HG03280 (cell line): Measurements from ENCODE around the gene SELL.
"Not testable (repeated sequence)": the region's sequence is repeated elsewhere in the genome, so short reads cannot be mapped to it uniquely, and the experiment has no call there.

Source experiments
- ATAC-seq: cut with Tn5 transposase; IDR thresholded peaks from one replicate; pipeline ENCODE4 v1.9.1; 2021; ENCODE audit warnings: mild to moderate bottlenecking, moderate library complexity; ENCODE audit not compliant: unreplicated experiment

Gene SELL

DNA sequence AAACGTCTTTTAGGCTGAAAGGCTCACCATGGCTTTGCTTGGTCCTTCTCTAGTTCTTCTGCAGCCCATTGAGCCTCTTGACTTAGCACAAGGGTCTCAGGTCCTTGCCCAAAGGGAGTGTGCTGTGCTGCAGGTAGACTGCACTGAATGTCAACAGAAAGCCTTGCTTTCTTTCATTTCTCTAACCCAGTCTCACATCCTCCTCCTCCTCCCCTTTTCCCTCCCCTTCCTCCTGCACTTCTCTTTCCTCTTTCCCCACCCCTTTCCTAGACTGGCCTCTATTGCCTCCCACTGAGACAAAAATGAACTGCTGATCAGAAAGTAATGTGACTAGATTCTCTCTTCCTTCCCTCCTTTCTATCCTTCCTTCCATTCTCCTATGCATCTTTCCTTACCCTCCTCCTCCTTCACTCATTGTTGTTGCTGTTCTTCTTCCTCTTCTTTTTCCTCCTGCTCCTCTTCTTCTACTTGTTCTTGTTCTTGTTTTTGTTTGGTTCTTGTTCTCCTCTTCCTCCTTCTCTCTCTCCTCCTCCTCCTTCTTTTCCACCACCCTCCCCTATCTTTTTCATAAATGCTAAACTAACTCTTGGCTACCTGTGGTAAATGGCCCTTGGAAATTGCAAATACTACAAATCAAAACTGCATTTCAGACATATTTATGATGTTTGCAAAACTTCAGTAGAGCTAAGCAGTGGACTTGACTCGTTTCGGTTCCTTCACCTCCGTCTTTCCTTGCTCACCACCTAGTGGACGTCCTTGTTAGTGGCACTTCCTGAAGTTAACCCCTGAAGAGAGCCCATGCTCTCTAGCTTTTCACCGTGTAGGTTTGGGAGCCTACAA, at the start of gene SELL:
SELL (minus strand) TSS at position 152 of the 840 bp plus-strand sequence; CDS start at position 30, 122 bp downstream.
- ATAC-seq = peak; percentile 88

DNA sequence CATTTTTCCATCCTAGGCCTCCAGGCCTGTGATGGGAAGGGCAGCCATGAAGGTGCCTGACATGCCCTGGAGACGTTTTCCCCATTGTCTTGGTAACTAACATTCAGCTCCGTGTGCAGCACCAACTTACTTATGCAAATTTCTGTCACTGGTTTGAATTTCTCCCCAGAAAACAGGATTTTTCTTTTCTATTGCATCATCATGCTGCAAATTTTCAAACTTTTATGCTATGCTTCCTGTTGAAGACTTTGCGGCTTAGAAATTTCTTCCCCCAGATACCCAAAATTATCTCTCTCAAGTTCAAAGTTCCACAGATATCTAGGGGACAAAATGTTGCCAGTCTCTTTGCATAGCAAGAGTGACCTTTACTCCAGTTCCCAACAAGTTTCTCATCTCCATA, 47.6 kb upstream of the SELL start:
- ATAC-seq = no peak

DNA sequence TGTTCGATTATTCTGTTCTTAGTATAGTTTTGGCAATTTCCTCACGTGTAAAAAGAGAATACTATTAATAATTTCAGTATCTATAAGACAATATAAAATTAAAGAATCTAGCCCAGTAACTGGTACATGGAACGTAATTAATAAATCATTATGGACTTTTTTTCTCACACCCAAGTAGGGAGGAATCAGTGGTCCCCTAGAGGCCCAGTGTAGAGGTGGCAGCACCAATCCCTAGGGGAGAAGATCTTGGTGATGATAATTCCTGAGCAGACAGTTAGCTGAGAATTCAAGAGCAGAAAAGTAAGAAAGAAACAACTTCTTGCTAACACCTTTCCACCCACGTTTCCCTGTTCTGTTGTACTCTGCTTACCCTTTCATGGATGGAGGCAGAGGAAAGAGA, 42.1 kb upstream of the SELL start:
- ATAC-seq = no peak

DNA sequence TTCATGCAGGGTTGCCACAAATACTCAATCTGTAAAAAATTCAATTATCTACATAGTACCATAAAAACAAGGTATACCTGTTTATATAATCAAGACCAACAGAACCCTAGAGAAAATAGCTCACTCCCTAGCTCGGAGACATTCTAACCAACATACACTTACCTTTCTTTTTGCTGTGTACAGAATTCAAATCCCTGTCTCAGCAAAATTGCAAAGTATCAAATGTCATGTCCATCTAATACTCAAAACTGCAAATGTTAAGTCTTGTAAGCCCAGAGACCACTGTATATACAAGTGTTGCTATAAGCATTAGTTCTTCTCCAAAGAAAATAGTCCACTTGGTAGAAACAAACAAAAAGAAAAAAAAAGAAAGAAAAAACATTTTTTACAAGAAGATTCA, 38.6 kb upstream of the SELL start:
- ATAC-seq = no peak

DNA sequence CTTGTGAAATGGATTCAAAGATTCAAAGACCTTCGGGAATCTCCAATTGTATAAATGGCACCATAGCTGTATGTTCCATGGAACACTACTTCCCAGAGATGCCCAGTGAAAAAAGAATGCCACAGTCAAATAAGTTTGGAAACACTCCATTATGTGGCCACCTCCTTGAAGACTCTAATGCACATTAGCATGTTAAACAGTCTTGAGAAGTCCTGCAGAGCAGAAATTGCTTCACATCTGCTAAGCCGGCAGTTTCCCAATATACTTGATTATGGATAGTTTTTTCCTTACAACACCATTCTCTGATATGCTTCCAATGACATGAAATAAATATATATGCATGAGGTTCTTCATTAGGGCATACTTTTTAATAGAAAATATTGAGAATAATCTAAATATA, 35.1 kb upstream of the SELL start:
- no peak for ATAC-seq

DNA sequence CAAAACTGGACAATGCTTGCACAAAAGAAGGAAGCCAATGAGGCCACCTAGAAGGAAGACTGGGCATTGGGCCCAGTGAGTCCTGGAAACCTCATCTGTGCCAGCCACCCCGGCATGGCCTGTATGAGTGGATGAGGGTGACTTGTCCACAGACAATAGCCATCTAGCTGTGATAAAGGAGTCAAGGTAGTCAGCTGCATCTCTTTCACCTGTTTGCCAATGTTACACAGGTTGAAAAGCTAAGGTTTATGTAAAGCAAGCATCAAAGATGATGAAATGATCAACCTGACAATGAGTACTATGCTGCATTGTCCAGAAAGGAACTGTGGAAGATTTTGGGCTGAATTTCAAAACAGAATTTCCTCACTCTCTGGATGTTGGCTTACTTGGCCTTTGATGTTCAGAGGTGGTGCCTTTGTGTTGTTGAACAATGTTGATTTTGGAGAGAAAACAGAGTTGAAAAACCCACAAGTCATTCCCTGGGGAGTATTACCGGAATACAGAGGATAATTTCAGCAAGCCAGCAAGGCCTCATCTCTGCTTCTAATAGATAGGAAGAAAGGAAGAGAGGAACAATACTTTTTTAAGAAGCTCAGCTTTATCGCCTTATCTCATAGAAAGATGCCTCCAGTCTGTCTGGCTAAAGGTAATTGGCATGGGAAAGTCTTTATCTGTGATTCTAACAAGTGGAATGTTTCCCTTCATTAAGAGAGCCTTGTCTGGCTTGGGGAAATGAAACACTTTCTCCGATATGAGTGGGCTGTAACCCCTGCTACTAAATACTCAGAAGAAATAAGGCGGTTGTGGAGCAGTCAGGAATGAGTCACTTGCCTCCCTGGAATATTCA, 33.8 kb upstream of the SELL start:
- no peak for ATAC-seq

DNA sequence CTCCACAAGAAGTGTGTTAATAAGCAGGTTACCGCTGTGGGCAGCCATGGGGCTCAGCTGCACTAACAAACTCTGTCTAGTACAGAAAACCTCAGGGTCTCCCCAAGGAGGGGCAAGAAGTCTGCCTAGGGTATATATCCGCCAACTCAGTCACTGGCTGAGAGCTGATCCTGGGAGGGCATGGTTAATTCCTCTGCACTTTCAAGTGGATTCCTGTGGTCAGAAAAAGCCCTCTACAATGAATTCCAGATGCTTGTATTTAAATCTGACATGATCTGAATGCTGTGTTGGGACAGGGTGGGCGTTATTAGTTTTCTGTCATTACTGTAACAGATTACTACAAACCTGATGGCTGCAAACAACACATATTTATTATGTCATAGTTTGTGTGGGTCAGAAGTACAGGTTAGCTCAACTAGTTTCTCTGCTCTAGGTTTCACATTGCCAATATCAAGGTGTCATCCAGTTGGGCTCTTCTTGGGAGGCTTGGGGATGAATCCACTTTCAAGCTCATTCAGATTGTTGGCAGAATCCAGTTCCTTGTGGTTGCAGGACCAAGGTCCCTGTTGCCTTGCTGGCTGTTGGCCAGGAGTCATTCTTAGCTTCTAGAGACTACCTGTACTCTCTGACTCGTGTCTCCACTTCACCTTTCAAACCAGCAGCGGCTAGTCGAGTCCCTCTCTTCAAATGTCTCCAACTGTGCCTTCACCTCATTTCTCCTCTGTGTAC, 30.4 kb upstream of the SELL start:
- no peak for ATAC-seq

DNA sequence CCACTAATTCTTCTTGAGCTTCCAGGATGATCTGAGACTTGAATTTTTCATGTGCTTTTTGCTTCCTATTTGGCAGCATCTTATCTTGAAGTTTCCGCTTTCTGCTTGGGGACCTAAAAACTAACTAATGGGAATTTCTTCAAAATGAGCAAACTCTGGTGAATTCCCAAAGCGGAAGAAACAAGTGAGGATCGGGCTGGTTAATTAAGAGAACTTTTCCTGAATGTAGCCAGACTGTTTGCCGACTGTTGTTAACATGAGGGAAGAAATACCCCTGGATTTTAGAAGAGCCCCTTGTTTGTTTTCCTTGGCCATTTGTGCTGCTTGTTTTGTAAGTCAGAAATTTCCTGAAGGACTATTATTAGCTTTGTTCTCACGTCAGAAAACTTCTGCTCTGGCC, 28.6 kb upstream of the SELL start:
- ATAC-seq = no peak

DNA sequence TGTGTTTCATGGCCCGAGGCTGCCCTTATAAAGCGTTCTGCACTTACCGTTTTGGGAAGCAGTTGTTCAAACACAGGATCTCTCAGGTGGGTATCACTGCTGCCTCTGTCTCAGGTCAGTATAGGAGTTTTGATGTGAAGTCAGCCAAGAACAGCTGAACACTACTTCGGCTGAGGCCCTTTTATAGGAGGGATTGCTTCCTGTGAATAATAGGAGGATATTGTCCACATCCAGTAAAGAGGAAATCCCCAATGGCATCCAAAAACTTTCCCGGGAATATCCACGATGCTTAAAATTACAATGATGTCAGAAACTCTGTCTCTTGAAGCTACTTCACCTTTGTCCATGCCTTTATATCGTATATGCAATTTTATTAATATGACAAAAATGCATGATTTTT, 22.5 kb upstream of the SELL start, which contains the start of gene SELE:
SELE (minus strand) TSS at position 156 of the 400 bp plus-strand sequence. CDS start 467 bp downstream, outside the sequence.
- no peak for ATAC-seq

DNA sequence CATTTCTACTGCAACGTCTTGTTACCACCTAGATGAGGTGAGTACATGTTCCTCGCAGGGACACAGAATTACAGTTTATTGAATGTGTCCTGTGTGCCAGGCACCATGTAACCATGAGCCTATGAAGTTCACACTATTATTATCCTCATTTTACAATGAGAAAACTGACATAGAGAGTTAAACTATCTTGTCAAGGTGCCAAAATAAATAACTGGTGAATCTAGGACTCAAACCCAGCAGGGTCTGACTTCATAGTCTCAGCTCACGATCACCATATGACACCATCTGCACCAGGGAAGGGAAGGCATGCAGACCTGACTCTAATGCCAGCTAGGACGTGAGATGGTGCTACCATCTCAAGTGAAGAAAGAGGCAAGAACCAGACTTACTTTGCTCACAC, 20.0 kb upstream of the SELL start:
- no peak for ATAC-seq

DNA sequence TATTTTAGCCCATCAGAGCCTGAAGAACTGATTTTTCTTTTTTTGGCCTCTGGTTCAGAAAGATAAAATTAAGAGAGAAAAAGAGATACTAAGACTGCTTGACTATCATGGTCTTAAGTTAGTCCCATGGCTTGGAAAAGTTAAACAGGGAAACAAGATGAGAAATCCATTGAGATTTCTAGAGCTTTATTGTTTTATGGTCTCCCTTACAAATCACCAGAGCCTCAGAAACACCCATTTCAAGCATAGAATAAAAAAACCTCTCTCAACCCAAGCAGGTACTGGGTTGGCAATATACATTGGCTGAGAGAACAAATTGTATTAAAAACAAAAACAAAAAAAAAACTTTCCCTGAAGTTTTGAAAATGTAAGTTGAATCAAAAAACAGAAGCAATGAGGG, 18.6 kb upstream of the SELL start:
- no peak for ATAC-seq

DNA sequence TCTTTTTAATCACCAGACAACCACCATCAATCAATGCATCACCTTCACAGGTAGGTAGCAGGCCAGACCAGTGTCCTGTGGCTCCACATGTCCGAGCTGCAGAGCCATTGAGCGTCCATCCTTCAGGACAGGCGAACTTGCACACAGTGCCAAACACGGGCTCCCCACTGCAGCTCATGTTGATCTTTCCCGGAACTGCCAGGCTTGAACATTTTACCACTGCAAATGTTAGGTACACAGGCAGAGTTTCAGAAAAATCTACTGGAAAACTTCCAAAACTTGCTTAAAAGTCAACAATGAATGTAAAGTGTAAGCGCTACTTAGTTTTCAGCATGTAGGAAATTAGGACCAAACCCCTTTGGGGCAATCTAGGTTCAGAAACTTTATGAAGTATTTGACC, 15.9 kb upstream of the SELL start:
- no peak for ATAC-seq

DNA sequence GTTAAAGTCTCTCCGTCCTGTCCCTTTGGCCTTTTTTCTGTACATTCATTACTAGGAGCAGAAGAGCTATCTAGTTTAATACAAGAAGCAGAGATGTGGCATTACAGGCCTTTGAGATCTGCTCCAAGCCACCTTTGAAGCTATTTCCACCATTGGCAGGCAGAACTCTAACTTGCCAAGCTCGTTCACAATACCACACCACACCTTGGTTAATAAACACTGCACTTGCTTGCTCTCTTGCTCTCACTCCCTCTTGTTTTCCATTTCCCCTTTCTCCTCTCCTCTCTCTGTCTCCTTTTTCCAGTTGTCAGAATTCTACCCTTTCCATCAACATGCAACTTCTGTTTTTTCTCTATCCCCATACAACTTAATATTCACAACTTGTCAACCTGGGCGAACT, 15.4 kb upstream of the SELL start:
- ATAC-seq = no peak

DNA sequence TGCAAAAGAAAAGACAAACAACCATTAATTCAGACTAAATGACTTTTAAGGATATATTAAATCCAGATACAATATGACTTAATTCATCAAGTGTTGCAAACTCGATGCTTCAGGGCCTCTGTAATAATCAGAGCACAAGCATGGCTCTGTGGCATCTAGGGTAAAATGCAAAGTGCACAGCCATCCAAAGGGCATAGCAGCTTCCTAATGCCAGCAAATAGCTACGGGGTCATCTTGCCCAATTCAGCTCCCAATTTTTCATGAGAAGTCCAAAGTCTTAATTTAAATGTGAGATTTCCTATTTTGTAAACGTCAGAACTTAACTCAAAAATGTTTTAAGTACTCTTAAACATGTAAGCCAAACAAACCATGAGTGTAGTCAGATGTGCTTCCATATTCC, 14.5 kb upstream of the SELL start:
- ATAC-seq = no peak

DNA sequence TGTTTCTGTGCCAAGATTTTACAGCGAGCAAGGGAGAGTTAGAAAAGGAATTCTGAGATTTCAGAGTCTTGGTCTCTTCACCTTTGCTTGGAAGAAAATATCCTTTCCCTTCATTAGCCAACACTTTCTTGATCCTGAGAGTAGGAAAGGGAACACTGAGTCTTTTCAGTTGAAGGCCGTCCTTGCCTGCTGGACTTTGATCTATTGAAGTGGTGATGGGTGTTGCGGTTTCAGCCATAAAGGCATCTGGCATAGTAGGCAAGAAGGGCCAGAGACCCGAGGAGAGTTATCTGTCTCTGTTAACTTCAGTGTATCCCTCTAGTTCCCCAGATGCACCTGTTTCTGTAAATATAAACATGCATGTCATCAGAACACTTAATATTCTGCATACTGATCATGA, 12.7 kb upstream of the SELL start:
- ATAC-seq = no peak

DNA sequence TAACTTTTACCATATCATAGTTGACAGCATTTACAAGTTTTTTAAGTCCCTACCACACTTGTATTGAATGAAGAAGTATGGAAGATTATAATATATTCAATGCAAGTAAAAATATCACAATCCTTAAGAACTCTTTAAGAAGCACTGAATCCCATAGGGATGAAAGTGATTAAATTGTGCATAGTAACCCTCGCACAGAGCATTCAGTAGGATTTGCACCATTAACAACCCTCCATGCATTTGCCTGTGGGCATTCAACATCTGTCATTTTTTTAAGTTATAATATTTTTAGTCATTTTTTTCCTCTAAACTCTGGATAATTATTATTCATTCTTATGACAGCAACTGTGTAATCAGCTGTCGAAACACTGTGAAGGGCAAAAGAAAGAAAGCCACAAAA, 12.3 kb upstream of the SELL start:
- no peak for ATAC-seq

DNA sequence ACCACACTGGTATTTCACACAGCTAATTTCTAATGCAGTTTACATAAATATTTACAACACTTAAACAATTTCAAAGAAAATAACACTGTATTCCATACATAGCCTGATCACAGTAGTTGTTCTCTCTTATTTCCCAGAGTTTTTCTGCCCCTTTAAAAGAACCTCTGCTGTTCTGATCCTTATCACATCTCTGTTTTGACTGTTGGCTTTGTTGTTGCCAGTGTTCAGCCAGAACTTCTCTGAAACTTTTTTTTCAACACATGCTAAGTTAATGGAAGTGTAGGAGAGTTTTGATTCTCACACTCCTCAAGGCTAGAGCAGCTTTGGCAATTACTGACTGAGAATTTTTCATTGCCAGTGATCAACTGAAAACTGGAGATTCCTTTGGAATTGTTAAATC, 11.4 kb upstream of the SELL start:
- no peak for ATAC-seq

DNA sequence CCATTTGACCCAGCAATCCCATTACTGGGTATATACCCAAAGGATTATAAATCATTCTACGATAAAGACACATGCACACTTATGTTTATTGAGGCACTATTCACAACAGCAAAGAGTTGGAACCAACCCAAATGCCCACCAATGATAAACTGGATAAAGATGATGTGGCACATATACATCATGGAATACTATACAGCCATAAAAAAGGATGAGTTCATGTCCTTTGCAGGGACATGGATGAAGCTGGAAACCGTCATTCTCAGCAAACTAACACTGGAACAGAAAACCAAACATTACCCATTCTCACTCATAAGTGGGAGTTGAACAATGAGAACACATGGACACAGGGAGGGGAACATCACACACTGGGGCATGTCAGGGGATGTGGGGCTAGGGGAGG, 3.7 kb upstream of the SELL start:
- ATAC-seq = not testable (repeated sequence)

DNA sequence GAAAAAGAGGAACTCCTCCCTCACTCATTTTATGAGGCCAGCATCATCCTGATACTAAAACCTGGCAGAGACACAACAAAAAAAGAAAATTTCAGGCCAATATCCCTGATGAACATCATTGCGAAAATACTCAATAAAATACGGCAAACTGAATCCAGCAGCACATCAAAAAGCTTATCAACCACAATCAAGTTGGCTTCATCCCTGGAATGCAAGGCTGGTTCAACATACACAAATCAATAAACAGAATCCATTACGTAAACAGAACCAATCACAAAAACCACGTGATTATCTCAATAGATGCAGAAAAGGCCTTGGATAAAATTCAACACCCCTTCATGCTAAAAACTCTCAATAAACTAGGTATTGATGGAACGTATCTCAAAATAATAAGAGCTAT, 1.7 kb upstream of the SELL start:
- ATAC-seq = not testable (repeated sequence)

DNA sequence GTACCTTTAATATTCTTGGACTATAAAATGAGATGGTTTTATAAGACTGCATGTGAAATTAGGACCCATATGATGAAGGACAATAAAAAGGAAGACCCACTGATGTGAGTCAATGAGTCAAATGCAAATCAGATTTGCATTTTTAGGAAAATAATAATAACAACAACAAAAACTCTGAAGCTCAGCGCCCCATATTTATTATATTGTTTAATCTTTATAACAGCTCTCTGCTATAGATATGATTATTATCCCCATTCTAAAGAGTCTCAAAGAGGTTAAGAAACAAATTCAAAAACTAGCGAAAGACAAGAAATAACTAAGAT, 850 bp upstream of the SELL start:
- no peak for ATAC-seq

DNA sequence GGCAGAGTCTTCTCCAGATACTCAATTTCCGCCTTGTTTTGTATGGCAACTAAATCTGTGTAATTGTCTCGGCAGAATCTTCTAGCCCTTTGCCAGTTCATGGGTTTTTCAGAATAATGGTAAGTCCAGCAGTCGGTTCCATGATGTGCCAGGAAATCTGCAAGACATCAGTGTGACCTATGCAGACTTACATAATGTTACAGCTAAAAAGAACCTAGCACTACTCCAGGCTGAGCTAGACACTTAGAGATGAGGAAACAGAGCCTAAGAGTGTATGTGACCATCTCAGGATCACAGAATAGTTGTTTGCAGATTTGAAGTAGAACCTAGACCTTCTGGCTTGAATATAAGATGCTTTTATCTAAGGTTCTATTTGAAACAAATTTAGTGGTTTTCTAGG, 2.8 kb downstream of the SELL start:
- no peak for ATAC-seq
